A172 (cell line): ENCODE measurements around the gene UNC45A. TPM values are rescaled to one million over a fixed set of nuclear protein-coding genes. Genes with fewer than 3 reads are reported as not detected.
A peak's percentile ranks its signal among the peaks of the same experiment; 100 is the strongest.
"Not testable (repeated sequence)": the region's sequence is repeated elsewhere in the genome, so short reads cannot be mapped to it uniquely, and the experiment has no call there.

Experiments
- DNase-seq: peaks from one replicate; pipeline ENCODE4 v3.0.0-alpha.2; 2015; ENCODE audit warnings: low spot score
- total RNA-seq: library from RNA; depleted of rRNA; stranded (reverse); fragments of >200 nt; shearing (Covaris generic); gene quantifications from 2 replicates; pipeline ENCODE4 v1.2.3, GENCODE V29; 2014; rRNA removed

UNC45A gene
- 64.5 and 64.7 TPM in 2 replicates for total RNA-seq

GRCh38 chr15:90934949-90935751 lies at the start of gene UNC45A:
TSS of gene UNC45A (plus strand) at chr15:90935285. CDS start at chr15:90935325, 40 bp downstream.
- peak; percentile 66 for DNase-seq

DNA sequence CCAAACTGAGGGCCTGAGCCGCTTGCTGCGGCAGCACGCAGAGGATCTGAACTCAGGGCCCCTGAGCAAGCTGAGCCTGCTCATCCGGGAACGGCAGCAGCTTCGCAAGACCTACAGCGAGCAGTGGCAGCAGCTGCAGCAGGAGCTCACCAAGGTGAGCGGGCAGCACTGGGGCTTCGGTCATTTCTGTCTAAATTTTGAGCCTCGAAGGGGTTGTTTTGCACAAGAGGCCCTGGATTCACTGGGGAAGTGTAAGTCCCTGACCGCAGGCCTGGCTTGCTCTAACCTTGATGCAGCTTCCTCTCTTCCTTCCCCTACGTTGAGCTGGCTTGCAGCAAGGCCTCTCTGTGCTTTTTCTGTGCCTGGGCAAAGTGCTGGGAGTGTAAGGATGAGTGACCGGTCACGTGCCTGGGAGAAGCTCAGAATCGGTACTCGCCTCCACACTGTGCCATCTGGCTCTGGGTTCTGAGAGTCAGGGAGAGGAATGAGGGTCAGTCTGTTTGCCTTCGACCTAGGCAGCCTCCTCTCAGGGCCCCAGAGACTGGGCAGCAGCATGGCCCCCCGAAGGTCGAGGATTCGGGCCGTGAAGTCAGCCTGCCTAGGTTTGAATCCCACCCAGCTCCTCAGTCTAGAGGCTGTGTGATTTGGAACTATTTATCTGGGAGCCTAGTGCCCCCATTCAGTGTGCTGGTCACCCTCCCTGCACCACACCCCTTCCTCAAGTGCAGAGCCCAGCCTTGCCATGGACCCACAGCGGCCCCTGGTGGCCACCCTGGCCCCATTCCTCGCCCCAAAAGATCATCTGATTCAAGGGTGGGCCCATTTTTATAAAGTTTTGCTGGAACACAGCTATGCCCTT lies 49.4 kb upstream of the UNC45A start:
- peak; percentile 46 for DNase-seq

DNA sequence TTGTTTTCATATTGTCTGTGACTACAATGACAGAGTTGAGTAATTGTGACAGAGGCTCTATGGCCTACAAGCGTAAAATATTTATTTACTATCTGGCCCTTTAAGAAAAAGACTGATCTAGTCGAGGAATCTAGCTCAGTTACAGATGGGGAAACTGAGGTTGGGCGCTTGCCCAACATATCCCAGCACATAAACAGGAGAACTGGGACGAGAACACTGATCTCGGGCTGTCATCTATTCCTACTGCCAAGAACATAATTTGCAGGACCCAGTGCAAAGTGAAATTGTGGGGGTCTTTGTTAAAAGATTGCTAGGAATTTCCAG lies 48.8 kb upstream of the UNC45A start:
- DNase-seq = no peak

DNA sequence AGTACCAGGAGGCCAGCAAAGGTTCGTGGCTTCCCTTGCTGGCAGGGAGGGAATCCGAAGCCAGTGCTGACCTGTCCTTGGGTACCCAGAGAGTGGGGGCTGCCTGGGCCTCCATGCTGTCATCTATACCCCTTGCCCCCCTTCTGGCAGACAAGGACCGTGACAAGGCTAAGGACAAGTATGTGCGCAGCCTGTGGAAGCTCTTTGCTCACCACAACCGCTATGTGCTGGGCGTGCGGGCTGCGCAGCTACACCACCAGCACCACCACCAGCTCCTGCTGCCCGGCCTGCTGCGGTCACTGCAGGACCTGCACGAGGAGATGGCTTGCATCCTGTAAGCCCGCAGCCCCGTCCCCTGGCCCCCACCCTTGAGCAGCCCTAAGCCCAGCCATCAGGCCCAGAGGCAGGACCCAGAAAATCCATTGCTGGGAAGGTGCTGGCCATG lies 48.0 kb upstream of the UNC45A start:
- no peak for DNase-seq

GRCh38 chr15:90889313-90889730 lies 45.8 kb upstream of the UNC45A start:
- DNase-seq = peak; percentile 22

GRCh38 chr15:90889736-90890456 lies 45.2 kb upstream of the UNC45A start:
- no peak for DNase-seq

GRCh38 chr15:90890839-90891238 lies 44.2 kb upstream of the UNC45A start:
- DNase-seq = no peak

- no peak for DNase-seq
These were observed 43.6 kb upstream of the UNC45A start for GRCh38 chr15:90891346-90891949.

DNA sequence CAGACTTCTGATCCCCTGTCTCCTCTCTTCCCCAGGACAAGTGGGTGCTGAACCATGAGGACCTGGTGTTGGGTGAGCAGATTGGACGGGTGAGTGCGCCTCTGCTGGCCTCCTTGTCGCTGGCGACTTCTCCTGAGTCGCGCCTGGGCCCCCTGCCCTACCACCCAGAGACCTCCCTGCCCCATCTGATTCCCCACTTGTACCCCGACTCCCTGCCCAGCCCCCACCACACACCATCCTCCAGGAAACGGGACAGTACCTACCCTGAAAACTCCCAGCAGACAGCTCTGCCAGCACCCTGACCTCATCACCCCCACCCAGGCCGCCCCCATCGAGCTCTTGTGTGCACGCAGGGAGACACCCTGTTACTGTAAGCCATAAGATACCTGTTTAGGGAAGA lies 43.1 kb upstream of the UNC45A start:
- DNase-seq = no peak

- no peak for DNase-seq
These were observed 42.4 kb upstream of the UNC45A start for GRCh38 chr15:90892498-90893174.

DNA sequence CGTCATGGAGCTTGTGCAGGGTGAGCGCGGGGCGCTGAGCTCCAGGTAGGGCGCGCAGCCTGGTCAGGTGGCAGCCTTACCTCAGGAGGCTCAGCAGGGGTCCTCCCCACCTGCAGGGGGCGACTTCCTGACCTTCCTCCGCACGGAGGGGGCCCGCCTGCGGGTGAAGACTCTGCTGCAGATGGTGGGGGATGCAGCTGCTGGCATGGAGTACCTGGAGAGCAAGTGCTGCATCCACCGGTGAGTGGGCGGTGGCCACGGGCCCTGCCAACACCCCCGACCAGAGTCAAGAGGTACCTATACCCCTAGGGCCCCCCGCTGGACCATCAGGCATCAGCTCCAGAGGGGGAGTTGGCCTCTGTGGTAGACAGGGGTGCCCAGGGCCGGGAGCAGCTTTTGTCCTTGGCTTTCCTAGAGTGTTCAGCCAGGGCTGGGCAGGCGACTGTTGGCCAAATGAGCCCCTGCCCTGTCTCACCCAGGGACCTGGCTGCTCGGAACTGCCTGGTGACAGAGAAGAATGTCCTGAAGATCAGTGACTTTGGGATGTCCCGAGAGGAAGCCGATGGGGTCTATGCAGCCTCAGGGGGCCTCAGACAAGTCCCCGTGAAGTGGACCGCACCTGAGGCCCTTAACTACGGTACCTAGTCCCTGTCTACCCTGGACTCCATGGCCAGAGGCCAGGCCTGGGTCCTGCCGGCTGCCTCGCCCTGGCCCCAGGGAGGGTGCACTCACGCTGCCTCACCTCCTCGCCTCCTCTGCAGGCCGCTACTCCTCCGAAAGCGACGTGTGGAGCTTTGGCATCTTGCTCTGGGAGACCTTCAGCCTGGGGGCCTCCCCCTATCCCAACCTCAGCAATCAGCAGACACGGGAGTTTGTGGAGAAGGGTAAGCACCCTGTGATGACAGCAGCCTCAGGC lies 41.7 kb upstream of the UNC45A start:
- no peak for DNase-seq

GRCh38 chr15:90895571-90896117 lies 39.4 kb upstream of the UNC45A start:
- no peak for DNase-seq

- DNase-seq = not testable (repeated sequence)
These were observed 37.9 kb upstream of the UNC45A start for GRCh38 chr15:90897131-90897655.

DNA sequence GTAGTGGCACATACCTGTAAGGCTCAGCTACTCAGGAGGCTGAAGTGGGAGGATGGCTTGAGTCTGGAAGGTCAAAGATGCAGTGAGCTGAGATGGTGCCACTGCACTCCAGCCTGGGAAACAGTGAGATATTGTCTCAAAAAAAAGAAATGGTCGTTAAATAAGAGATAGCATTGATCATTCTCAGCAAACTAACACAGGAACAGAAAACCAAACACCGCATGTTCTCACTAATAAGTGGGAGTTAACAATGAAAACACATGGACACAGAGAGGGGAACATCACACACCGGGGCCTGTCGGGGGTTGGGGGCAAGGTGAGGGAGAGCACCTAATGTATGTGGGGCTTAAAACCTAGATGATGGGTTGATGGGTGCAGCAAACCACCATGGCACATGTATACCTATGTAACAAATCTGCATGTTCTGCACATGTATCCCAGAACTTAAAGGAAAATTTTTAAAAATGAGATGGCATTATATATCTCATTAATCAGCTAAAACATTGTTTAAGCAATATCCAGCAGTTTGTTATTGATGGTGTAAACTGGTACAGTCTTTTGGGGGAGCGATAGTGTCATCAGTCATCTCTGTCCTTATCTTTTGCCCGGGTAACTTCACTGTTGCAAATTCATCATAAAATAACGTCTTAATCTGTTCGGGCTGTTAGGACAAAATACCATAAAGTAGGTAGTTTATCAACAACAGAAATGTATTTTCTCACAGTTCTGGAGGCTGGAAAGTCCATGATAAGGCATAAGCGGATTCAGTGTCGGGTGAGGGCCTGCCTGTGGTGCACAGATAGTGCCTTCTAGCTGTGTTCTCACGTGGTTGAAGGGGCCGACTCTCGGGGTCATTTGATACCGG lies 33.7 kb upstream of the UNC45A start:
- DNase-seq = no peak

- DNase-seq = peak; percentile 68
These were observed 32.8 kb upstream of the UNC45A start for GRCh38 chr15:90902040-90902839.

GRCh38 chr15:90902840-90903732 lies 32.0 kb upstream of the UNC45A start, which contains the start of gene MAN2A2:
TSS of gene MAN2A2 (plus strand) at chr15:90903302. CDS start at chr15:90904208, 906 bp downstream.
- DNase-seq = peak; percentile 12
